Central memory CD4-positive, alpha-beta T cell (primary cell): ENCODE data around the gene ELK4.

Experiments
- DNase-seq: peaks from one replicate; pipeline ENCODE4 v3.0.0; 2022

Gene ELK4

GRCh38 chr1:205626216-205626615, 5.6 kb downstream of the ELK4 start:
- DNase-seq, result no peak

DNA sequence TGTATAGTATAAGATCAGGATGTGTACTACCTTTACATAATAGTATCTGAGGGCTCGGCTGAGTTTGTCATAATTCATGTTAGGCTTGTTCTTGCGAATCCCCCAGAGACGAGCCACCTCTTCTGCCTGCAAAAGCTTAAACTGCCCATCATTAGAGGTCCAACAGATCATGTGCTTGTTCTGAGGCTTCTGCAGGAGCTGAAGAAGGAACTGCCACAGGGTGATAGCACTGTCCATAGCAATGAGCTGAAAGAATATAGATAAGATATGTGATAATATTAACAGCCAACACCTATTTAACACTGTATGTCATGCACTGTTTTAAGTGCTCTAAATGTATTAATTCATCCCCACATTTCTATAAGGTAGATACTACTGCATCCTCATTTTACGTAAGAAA, 8.2 kb downstream of the ELK4 start:
- no peak for DNase-seq

- DNase-seq, result no peak
Measured at GRCh38 chr1:205620269-205620668, 11.5 kb downstream of the ELK4 start.

GRCh38 chr1:205619376-205619775, 12.4 kb downstream of the ELK4 start:
- DNase-seq, result no peak

DNA sequence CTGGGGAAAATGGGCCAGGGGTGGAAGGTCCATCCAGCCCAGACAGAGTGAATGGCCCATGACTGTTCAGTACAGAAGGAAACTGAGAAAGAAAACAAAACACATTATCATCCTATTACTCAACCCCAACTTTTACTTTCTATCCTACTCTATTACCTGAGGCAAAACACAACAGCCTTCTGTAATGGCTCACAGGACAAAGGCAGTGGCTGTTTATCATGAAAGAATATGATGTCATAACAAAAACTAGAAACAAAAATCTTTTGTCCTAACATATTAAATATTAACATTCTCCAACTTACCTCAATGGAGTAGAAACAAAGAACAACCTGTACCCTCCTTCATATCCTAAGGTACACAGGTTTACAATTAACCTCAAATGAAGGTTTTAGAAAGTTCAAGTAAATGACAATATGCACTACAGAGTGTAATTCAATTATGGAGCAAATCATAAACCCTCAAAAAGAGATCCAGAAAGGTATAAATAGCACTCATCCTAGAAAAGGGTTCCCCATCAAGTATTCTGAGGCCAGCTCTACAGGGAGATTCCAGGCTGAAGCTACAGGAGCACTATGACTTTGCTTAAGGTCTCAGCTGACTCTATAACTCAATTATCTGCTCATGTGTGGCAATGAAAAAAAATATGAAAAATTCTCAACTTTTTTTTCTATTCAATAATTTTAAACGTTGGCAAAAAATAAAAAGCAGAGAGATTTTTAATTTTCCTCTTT, 15.1 kb downstream of the ELK4 start:
- DNase-seq, result no peak

- DNase-seq, result no peak
Measured at GRCh38 chr1:205615789-205616188, 16.0 kb downstream of the ELK4 start.

DNA sequence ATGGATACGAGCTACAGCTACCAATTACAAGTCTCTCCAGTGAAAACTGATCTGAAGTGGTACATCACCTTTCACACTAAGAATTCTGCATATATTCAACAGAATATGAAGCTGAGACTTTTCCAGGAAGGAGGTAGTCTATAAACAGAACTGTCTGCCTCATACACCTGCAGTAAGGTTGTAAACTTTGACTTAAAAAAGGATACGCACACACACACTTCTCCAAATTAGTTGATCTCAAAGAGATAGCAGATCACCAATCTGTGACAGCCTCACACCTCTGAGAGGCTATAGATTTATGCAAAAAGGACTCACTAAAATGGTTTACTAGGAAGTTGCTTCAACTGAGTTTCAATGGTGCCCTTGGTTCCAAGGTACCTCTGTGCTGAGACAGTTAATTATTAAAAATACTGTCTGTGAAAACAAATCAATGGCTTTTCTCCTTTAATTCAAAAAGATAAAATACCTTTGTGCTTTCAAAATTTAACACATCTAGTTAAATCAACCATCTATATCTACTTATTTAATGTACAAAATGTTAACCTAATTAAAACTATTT, 17.9 kb downstream of the ELK4 start:
- DNase-seq, result no peak

DNA sequence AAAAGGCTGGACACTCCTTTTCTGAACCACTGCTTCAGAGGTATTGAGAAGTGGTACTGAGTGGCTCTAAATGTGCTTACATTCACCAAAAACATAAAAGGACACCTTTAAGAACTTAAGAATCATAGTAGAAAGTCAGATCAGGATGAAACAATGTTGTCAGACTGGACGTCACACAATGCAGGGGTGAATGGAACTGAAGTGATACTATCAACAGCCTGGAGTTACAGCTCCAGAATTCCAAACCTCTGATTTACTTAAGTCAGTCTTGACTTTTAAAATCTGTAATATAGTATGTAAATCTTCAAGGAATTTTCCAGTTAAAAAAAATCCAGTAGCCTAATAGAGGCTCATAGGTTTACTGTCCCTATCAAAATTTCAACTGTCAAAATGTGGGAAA, 19.3 kb downstream of the ELK4 start:
- no peak for DNase-seq

DNA sequence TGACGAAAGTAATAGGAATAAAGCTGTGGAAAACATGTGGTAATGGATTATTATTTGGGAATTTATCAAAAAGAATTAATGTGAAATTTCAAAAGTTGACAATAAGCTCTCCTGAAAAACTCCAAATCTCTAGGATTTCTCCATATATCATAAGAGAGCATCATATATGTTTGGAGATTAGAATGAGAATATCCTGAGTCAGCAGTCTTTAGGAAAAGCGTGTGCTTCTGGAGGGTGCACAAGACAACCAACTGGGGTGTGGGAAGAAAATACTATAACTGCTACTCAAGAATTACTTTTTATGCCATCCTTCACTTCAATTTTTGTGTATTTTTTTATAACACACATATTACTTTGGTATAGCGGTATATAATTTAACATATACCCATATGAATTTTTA, 19.7 kb downstream of the ELK4 start:
- no peak for DNase-seq

DNA sequence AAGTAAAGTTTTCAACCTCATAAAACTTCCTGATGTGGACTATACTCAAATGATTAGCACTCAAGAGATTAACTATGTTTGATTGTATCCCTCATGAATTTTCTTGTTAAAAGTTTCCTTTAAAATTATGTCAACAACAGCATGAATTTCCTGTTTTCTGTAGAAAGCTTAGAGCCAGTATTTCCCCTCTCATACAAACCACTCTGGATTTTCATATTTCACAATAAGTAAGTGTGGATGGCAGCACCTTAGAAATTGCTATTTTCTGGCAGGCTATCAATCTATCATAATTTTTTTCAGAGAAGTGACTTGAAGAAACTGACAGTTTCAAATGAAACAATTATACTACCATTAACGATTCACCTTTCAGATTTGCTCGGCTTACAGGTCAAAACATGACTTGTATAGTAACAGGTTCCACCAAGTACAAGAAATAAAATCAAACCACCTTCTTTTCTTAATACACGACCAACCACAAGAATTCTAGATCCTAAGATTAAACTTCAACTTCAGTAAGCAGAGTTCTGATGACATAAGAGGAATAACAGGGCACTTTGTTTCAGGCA, 20.8 kb downstream of the ELK4 start:
- no peak for DNase-seq

GRCh38 chr1:205610036-205610435, 21.8 kb downstream of the ELK4 start:
- DNase-seq, result no peak

- no peak for DNase-seq
Measured at GRCh38 chr1:205604825-205605505, 26.8 kb downstream of the ELK4 start.

- no peak for DNase-seq
Measured at GRCh38 chr1:205604059-205604458, 27.8 kb downstream of the ELK4 start.

DNA sequence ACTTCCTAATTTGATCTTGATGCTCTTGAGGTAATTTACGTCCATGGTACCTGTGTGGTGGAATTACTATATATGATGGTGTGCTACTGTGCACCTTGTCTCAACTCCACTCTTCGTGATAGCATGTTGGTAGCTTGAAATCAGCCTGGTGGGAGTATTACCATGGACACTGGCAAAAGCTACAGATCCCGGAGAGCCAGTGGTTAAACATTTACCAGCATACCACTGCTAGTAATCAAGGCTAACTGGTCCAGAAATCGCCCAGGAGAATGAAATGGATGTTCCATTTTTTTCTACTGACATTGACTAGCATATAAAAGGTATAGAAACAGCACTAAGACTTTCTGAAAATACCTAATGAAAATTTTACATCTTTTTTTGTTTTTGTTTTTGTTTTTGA, 30.6 kb downstream of the ELK4 start:
- DNase-seq, result no peak

GRCh38 chr1:205600085-205600484, 31.7 kb downstream of the ELK4 start:
- DNase-seq, result no peak

DNA sequence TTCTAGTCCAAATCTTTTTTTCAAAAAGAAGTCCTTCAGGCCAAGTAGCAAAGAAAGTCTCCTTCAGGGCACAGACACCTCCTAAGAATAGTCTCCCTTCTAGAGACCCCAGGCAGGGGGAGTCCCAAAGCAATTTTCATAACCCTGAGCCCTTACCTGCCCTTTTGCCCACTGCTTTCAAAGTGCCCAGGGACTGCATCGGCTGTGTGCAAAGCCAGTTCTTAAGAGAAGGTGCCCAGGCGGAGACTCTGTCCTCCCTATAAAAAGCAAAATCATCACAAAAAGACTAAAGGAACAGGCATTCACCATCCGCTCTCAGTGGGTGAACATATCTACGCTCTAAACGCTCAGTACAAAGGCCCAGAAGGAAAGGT, 32.2 kb downstream of the ELK4 start:
- no peak for DNase-seq

DNA sequence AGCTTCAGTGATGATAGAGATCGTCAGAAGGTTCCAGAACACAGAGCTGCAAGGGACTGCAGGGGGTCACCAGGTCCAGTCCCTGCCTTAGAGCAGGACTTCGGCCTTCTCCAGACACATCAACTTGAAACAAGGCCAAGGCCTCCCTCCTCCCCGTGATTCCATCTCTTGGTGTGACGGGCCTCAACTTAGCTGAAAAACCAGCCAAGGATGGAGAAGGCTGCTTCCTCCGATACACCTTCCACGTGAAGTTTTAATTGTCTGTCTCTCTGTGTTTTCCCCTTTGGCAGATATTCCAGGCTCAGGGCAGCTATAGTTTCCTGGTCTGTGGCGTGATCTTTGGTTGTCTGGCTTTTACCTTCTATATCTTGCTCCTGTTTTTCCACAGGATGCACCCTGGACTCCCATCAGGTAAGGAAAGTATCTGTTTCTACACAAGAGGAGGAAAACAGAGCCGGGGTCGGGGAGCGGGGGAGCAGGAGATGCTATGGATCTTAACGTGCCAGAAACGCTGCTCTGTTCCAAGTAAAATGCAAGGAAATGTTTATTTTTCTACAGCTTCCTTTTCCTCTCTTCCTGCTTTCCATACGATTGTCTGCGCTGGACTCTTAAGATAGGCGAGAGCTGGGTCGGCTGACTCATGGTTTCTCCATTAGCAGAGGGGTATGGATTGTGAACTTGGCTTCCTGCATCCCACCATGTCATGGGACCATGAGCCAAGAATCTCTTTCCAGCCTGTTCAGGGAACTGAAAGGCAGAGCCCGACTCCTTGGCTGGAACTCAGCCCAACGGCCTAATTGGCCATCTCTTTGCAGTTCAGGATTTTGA, 32.8 kb downstream of the ELK4 start:
- no peak for DNase-seq

GRCh38 chr1:205597691-205598314, 34.0 kb downstream of the ELK4 start:
- no peak for DNase-seq

GRCh38 chr1:205596876-205597275, 34.9 kb downstream of the ELK4 start:
- no peak for DNase-seq

DNA sequence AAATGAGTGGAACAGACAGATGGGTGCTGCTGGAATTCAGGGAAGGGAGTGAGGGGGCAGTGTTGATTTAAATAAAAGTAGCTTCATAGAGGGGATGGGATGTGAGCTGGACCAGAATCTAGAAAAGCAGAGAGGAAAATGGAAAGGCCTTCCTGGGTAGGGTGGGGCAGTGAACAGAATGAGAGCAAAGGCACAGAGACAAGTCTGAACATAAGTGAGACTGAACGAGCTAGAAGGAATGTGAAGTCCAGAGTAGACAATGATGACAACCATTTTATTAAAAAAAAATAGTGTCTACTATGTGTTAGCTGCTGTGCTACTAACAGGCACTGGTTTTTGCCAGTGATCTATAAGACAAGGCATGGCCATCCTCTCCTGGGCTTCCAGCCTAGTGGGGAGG, 36.0 kb downstream of the ELK4 start:
- no peak for DNase-seq

DNA sequence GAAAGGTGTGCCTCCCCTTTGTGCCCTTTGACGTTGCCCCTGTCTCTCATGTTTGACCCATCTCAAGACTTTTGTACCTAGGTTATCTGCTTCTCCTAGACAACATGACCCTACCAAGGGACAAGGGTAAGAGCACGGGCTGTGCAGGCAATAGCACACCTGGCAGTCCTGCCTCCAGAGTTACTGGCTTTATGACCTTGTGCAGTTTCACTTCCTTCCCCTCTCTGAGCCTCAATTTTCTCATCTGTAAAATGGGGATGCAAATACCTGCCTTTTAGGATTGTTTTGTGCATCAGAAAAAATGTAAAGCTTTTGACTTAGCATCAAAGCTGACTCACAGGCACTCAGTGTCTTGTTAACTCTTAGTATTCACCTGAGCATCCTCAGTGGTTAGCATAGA, 36.4 kb downstream of the ELK4 start:
- no peak for DNase-seq

GRCh38 chr1:205594846-205595245, 37.0 kb downstream of the ELK4 start:
- no peak for DNase-seq

DNA sequence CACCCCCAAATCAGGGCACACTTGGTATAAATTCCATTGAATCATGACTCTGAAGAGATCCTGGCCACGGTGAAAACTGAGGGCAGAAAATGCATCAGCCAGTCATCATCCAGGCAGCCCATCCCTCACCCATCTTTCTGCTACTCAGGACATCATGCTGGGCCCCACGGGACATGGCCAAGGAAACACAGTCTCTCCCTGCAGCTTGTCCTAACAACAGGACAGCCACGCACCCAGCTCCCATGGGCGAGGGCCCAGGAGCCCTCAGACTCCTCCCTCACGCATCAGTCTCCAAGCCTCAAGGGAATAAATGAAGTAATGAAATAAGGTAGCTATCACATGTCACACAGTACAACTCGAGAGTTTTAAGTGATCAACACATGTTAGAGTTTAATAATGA, 37.8 kb downstream of the ELK4 start:
- no peak for DNase-seq
